Aorta (tissue), 5 donors: ENCODE results near the gene PRR5. TPM values are rescaled to one million over a fixed set of nuclear protein-coding genes. Genes with fewer than 3 reads are reported as not detected.
A peak's percentile ranks its signal among the peaks of the same experiment; 100 is the strongest.

ENCODE experiments used
- ATAC-seq: fragments of 200-7000 bp; cut with Tn5 transposase; one replicate; pipeline ENCODE4 v1.9.1; 2022; ENCODE audit warnings: moderate library complexity; ENCODE audit not compliant: low FRiP score
- DNase-seq, 2 donors: peaks; one replicate each; pipeline ENCODE4 v3.0.0-alpha.2; 2020
- H3K27ac ChIP-seq, 2 donors: one replicate each; pipeline ENCODE4 v1.5.1; 2013; ENCODE audit warnings: low read length in 2 of 2, mild to moderate bottlenecking in 2 of 2, moderate library complexity in 2 of 2, control low read depth in 1 of 2, inconsistent platforms in 1 of 2, low read depth in 1 of 2
- H3K27me3 ChIP-seq, 2 donors: one replicate each; pipeline ENCODE4 v1.6.1; 2013; ENCODE audit warnings: control low read depth in 1 of 2, low read length in 1 of 2, mild to moderate bottlenecking in 1 of 2, moderate library complexity in 1 of 2; ENCODE audit not compliant: insufficient read depth in 2 of 2, control insufficient read depth in 1 of 2
- H3K36me3 ChIP-seq, 2 donors: one replicate each; pipeline ENCODE4 v1.6.1; 2013; ENCODE audit warnings: control low read depth in 1 of 2, low read length in 1 of 2, mild to moderate bottlenecking in 1 of 2; ENCODE audit not compliant: insufficient read depth in 2 of 2, control insufficient read depth in 1 of 2
- H3K4me1 ChIP-seq, 2 donors: one replicate each; pipeline ENCODE4 v1.6.1; 2013; ENCODE audit warnings: low read length in 2 of 2, control low read depth in 1 of 2, mild to moderate bottlenecking in 1 of 2, moderate library complexity in 1 of 2; ENCODE audit not compliant: insufficient read depth in 2 of 2, control insufficient read depth in 1 of 2
- H3K4me3 ChIP-seq, 2 donors: one replicate each; pipeline ENCODE4 v1.5.1; 2013; ENCODE audit warnings: low read length in 2 of 2, control low read depth in 1 of 2, mild to moderate bottlenecking in 1 of 2
- H3K9me3 ChIP-seq: one replicate; pipeline ENCODE4 v1.6.1; 2013; ENCODE audit warnings: mild to moderate bottlenecking, low read length; ENCODE audit not compliant: control insufficient read depth
- WGBS, 2 donors: extraction: QIAGEN DNeasy Blood & Tissue Kit; methylation state at CpG; one replicate each; pipeline ENCODE4 v1.1.7; 2013; 5-methylcytosine and 5-hydroxymethylcytosine counted together
- intact Hi-C, 2 donors: fragments of 100-400 bp; cut with DNase I; formaldehyde crosslinking; loops; one replicate each; pipeline versions ENCODE4 v1.14.2 to v1.15.0; 2022
- polyA plus RNA-seq, 2 donors: library from polyadenylated mRNA; stranded (reverse); fragments of 200-250 nt; gene quantifications; one replicate each; pipeline ENCODE4 v1.2.3, GENCODE V29; 2013
- total RNA-seq, 2 donors: library from RNA; stranded (reverse); fragmentation: NEBNext Ultra II Directional; extraction: Animal tissue kit (Norgen Biotek cat#: 25700); gene quantifications; one replicate each; pipeline ENCODE4 v1.2.1, GENCODE V29; 2021
- donor health status: healthy with polysubstance abuse.
- donor health status: Bipolar disorder and iron deficiency.
- donor health status: DM: no; HTN: no; CAD: no.
- donor health status: DM: no; HTN: no; CAD: no.
- donor health status: DM: yes; HTN: yes; CAD: no.

PRR5 gene
- total and polyA plus RNA-seq, 4 donors, result 1.3 to 15.3 (median 9.9) TPM

- 42 to 55% methylated on average over 23 of the region's 23 CpGs for WGBS, 2 donors
- ATAC-seq, result no peak
Measured at GRCh38 chr22:44765571-44766285, 63.7 kb downstream of the PRR5 start.

GRCh38 chr22:44773082-44773481, 71.1 kb downstream of the PRR5 start:
- ATAC-seq, result no peak
- H3K9me3 ChIP-seq, result peaks cover 5% of the 10 kb centered on the region

More at GRCh38 chr22:44765571-44766285, 63.7 kb downstream of the PRR5 start:
- Histone ChIP-seq H3K27ac (no peak overlapping the region), H3K36me3 (no peaks in the 10 kb centered on the region), H3K4me1 (no peaks in the 10 kb centered on the region), H3K9me3 (no peaks in the 10 kb centered on the region), H3K27me3 (no peaks in the 10 kb centered on the region), H3K4me3 (no peak overlapping the region)
- intact Hi-C loops, result no loop called here
- peak in 1 of 2 donors; percentile 56 for DNase-seq

GRCh38 chr22:44775862-44776261, 73.9 kb downstream of the PRR5 start:
- no peak overlapping the region for H3K27ac ChIP-seq
- H3K36me3 ChIP-seq, result no peaks in the 10 kb centered on the region
- no peaks in the 10 kb centered on the region for H3K27me3 ChIP-seq
- 86 to 87% methylated on average over 5 of the region's 5 CpGs for WGBS, 2 donors
- intact Hi-C loops, result no loop called here
- DNase-seq (no peak), ATAC-seq (no peak)
- H3K9me3 ChIP-seq, result peaks cover 5% of the 10 kb centered on the region
- H3K4me3 ChIP-seq, result no peak overlapping the region
- no peaks in the 10 kb centered on the region for H3K4me1 ChIP-seq

More at GRCh38 chr22:44773082-44773481, 71.1 kb downstream of the PRR5 start:
- no peaks in the 10 kb centered on the region for H3K27me3 ChIP-seq
- DNase-seq, result no peak
- intact Hi-C loops, result no loop called here
- WGBS, 2 donors, result 96 to 97% methylated on average over 1 of the region's 1 CpG
- no peaks in the 10 kb centered on the region for H3K4me1 ChIP-seq
- H3K4me3 ChIP-seq, result no peak overlapping the region
- H3K36me3 ChIP-seq, result no peaks in the 10 kb centered on the region
- H3K27ac ChIP-seq, result no peak overlapping the region

- ATAC-seq (no peak), DNase-seq (no peak)
- Histone ChIP-seq H3K9me3 (peaks cover 5% of the 10 kb centered on the region), H3K4me1 (no peaks in the 10 kb centered on the region), H3K36me3 (no peaks in the 10 kb centered on the region), H3K27me3 (no peaks in the 10 kb centered on the region), H3K27ac (no peak overlapping the region), H3K4me3 (no peak overlapping the region)
- intact Hi-C loops, result no loop called here
- 59 to 64% methylated on average over 16 of the region's 16 CpGs for WGBS, 2 donors
Measured at GRCh38 chr22:44776605-44777363, 74.8 kb downstream of the PRR5 start.

GRCh38 chr22:44777364-44777755, 75.4 kb downstream of the PRR5 start:
- 51 to 65% methylated on average over 2 of the region's 2 CpGs for WGBS, 2 donors
- H3K27ac ChIP-seq, result no peak overlapping the region
- DNase-seq (no peak), ATAC-seq (no peak)
- H3K27me3 ChIP-seq, result no peaks in the 10 kb centered on the region
- no peaks in the 10 kb centered on the region for H3K4me1 ChIP-seq
- H3K9me3 ChIP-seq, result peaks cover 5% of the 10 kb centered on the region
- intact Hi-C loops, result no loop called here
- H3K36me3 ChIP-seq, result no peaks in the 10 kb centered on the region
- no peak overlapping the region for H3K4me3 ChIP-seq

GRCh38 chr22:44780876-44781449, 79.0 kb downstream of the PRR5 start:
- no peak for DNase-seq
- intact Hi-C loops, result no loop called here
- no peaks in the 10 kb centered on the region for H3K36me3 ChIP-seq
- WGBS, 2 donors, result 75 to 77% methylated on average over 17 of the region's 17 CpGs
- no peak overlapping the region for H3K27ac ChIP-seq
- ATAC-seq, result no peak
- no peaks in the 10 kb centered on the region for H3K4me1 ChIP-seq
- no peaks in the 10 kb centered on the region for H3K9me3 ChIP-seq
- no peak overlapping the region for H3K4me3 ChIP-seq
- no peaks in the 10 kb centered on the region for H3K27me3 ChIP-seq

GRCh38 chr22:44782363-44782963, 80.5 kb downstream of the PRR5 start:
- intact Hi-C loops, result no loop called here
- Histone ChIP-seq H3K36me3 (no peaks in the 10 kb centered on the region), H3K27me3 (no peaks in the 10 kb centered on the region), H3K4me3 (no peak overlapping the region), H3K27ac (no peak overlapping the region), H3K4me1 (no peaks in the 10 kb centered on the region), H3K9me3 (no peaks in the 10 kb centered on the region)
- WGBS, 2 donors, result 50 to 58% methylated on average over 17 of the region's 17 CpGs
- no peak for ATAC-seq
- DNase-seq, result no peak

- Histone ChIP-seq H3K4me3 (no peak overlapping the region), H3K27me3 (no peaks in the 10 kb centered on the region), H3K9me3 (no peaks in the 10 kb centered on the region), H3K27ac (no peak overlapping the region), H3K4me1 (no peaks in the 10 kb centered on the region), H3K36me3 (no peaks in the 10 kb centered on the region)
- DNase-seq, result no peak
- 58 to 63% methylated on average over 10 of the region's 10 CpGs for WGBS, 2 donors
- intact Hi-C loops, result no loop called here
- no peak for ATAC-seq
Measured at GRCh38 chr22:44783091-44783490, 81.1 kb downstream of the PRR5 start.
